ENCODE data around the gene ACO2.
"Not testable (repeated sequence)": the region's sequence is repeated elsewhere in the genome, so short reads cannot be mapped to it uniquely, and the experiment has no call there.

ACO2 gene

DNA sequence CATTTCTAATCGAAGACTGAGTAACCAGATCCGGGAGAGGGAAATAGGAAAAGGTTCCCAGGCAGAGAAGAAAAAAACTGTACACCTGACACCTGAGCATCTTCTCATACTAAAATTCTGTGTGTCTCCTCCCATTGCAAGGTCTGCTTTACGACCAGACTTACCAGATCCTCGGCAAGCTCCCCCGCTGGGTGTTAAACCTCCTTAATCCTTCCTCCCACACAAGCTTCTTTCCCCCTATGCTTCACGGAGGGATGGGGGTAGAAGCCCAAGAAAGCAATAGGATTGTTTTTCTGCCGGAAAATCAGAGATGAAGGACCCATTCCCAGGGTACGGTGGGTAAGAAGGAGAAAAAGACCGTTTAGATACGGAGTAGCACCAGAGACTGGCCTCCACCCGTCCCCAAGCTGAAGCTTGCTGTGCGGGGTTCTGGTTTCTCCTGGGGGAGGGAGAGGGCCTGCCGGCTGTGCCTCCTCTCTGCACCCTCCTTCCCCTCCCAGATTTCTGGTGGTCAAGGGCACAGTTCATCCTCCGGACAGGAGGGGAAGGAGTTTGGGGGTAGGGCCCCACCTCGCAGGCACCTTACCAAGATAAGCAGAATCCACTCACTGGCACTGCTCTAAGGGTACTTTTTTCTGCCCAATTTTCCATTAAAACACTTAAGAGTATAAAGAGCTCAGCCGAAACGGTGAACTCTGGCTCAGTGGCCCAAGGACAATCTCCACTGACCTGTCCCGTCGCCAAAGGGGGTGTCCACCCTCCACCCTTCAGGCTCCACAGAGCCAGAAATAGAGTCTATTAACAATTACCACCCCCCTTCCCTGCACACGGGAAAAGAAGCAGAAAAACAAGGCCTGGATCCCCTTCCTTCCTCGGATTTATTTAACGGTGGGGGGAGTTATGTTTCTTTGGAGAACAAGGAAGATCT is 23.5 kb upstream of the ACO2 start:
- Mint-ChIP-seq H3K27ac (peak overlapping the region; percentile 95), H3K4me1 (ENCODE audit: low read depth) (peaks cover 24% of the 10 kb centered on the region), H3K4me3 (peak overlapping the region; percentile 92), H3K36me3 (ENCODE audit: low read depth) (peaks cover 69% of the 10 kb centered on the region), H3K27me3 (no peaks in the 10 kb centered on the region), H3K9me3 (no peaks in the 10 kb centered on the region)
- peak; percentile 52 for DNase-seq

DNA sequence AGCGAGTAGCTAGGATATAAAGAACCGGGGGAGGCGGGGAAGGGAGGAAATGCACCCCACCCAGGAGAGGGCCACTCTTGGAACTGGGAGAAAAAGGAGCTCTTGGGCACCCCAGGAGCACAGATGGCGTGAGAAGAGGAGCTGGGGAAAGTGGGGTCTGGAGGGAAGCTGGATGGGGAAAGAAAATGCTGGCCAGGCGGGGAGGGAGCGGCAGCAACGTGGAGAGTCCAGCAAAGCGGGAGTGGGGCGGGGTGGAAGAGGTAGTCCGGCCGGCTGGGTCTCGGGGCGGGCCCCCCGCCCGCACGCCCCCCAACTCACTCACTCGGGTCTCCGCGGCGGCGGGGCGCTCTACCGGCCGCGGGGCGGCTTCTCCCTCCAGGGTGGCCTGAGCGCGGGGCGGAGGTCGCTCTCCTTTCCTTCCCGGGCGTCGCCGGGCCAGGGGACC is 22.8 kb upstream of the ACO2 start:
- Mint-ChIP-seq H3K4me1 (ENCODE audit: low read depth) (peaks cover 24% of the 10 kb centered on the region), H3K36me3 (ENCODE audit: low read depth) (peaks cover 62% of the 10 kb centered on the region), H3K27me3 (no peaks in the 10 kb centered on the region), H3K4me3 (peak overlapping the region; percentile 92), H3K9me3 (no peaks in the 10 kb centered on the region), H3K27ac (peak overlapping the region; percentile 95)
- DNase-seq = no peak

DNA sequence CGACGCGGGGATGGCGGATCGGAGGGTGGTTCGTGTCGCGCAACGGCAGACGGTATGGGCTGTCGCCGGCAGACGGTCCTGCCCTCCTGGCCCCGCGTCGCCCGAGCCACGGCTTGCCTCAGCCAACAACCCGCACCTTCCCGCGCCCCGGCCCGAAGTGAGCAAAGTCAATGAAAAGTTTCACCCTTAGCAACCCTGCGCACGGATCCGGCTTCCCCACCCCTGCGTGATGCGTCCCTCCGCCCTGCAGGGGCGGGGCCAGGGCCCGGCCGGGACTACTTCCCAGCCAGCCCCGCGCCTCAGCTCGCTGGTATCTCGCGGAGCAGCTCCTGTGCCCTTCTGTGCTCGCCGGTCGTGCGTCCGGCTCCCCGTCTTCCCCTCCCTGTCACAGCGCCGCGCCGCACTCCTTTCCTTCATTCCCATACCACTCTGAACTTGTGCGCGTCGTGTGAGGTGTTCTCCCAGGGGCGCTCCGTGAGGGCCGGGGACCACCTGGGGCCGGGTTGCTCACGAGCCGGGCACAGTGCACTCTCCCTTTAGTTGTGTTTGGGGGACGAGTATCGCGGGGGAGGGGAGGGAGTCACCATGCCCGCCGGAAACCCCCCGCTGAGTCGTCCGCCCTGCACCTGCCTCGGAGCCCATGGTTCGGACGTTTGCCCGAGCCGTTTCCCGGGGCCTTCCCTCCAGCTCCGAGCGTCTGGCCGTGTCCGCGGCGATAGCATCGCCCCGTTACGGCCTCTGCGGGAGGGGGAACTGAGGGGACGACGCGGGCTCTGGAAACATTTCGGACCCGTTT is 22.1 kb upstream of the ACO2 start, which contains the start of gene TOB2:
TSS of gene TOB2 (minus strand) at position 163 of the 796 bp plus-strand sequence. CDS start 9,456 bp downstream, outside the sequence.
- Mint-ChIP-seq H3K27me3 (no peaks in the 10 kb centered on the region), H3K9me3 (no peaks in the 10 kb centered on the region), H3K36me3 (ENCODE audit: low read depth) (peaks cover 58% of the 10 kb centered on the region), H3K4me3 (peak within 1 kb of the TSS; percentile 92), H3K27ac (peak within 1 kb of the TSS; percentile 95), H3K4me1 (ENCODE audit: low read depth) (peaks cover 23% of the 10 kb centered on the region)
- DNase-seq = peak; percentile 98

DNA sequence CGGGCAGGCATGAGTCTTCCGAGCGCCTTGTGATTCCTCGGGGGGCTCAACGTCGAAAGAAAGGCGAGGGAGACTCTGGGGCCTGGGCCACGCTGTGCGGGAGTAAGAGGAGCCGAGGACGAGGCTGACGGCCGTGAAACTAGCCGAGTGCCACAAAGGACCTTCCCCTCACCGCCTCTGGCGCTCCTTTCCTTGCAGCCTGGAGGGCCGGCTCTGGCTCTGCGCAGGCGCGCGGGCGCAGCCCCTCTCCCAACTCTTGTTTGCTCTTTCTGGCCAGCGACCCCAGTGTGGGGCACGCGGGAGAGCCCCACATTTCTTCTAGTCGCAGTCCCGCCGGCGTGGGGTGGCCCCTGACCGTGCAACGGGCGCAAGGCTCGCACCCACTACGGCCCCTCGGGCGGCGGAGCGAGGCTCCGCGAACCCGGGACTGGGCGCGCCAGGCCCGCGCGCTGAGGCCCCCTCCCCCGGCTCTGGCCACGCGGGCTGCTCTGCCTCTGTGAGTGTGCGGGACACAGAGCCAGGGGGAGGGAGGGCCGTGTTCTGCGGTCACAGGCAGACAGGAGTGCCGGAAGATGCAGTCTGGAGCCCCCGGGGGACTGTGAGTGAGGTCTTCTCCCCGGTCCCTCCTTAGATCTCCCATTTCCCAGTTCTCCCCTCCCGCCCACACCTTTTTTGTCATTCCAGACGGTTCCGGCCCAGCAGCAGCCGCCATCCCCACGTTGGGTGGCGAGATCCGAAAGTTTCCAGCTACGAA is 21.3 kb upstream of the ACO2 start:
- no peaks in the 10 kb centered on the region for H3K27me3 Mint-ChIP-seq
- peak overlapping the region; percentile 92 for H3K4me3 Mint-ChIP-seq
- peaks cover 56% of the 10 kb centered on the region for H3K36me3 Mint-ChIP-seq (ENCODE audit: low read depth)
- H3K4me1 Mint-ChIP-seq (ENCODE audit: low read depth) = peaks cover 20% of the 10 kb centered on the region
- DNase-seq = peak; percentile 83
- H3K9me3 Mint-ChIP-seq = no peaks in the 10 kb centered on the region
- peak overlapping the region; percentile 95 for H3K27ac Mint-ChIP-seq

DNA sequence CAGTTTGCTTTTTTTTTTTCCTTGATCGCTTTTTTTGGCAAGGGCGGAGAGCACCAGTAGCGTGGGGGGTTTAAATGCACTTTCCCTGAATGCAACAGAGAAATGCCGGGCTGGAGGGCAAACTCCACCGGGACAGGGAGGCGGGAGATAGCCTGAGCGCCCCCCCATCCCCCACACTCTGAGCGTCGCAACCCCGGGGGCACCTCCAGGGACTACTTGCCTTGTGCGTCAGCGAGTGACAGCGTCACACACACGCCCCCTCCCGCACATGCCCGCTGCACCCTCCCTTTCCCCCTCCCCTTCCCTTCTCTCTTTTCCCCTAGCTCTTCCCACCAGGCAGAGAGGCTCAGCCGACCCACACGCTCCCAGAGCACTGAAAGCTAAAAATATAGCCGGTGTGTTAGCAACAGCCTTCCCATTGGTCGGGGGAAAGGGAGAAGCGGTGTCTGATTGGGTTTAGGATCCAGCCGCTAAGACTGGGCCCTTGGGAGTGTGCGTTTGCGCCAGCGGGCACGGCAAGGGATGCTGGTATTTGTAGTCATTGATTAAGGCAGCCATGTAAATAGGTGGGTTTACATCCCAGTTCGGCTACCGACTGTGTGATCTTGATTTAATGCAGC is 20.6 kb upstream of the ACO2 start:
- Mint-ChIP-seq H3K27me3 (no peaks in the 10 kb centered on the region), H3K4me1 (ENCODE audit: low read depth) (peaks cover 15% of the 10 kb centered on the region), H3K27ac (peak overlapping the region; percentile 95), H3K36me3 (ENCODE audit: low read depth) (peaks cover 51% of the 10 kb centered on the region), H3K4me3 (peak overlapping the region; percentile 92), H3K9me3 (no peaks in the 10 kb centered on the region)
- peak; percentile 89 for DNase-seq

DNA sequence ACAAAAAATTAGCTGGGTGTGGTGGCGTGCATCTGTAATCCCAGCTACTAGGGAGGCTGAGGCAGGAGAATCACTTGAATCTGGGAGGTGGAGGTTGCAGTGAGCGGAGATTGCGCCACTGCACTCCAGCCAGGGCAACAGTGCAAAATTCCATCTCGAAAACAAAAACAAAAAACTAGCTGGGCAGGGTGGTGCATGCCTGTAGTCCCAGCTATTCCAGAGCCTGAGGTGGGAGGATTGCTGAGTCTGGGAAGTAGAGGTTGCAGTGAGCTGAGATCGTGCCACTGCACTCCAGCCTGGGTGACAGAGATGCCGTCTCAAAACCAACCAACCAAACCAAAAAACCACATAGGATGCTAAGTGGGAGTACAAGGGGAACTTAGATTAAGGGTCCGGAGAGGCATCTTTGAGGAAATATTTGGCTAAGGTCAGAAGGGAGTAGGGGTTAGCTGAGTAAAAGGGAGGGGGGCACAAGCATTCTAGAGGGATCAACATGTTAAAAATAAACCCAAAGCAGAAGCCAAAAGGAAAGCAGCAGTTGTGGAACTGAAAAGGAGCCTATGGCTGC is 10.7 kb upstream of the ACO2 start:
- Mint-ChIP-seq H3K27me3 (no peaks in the 10 kb centered on the region), H3K4me1 (ENCODE audit: low read depth) (peaks cover 12% of the 10 kb centered on the region), H3K36me3 (ENCODE audit: low read depth) (peaks cover 68% of the 10 kb centered on the region), H3K9me3 (no peaks in the 10 kb centered on the region), H3K27ac (peak overlapping the region; percentile 82), H3K4me3 (no peak overlapping the region)
- DNase-seq = no peak

DNA sequence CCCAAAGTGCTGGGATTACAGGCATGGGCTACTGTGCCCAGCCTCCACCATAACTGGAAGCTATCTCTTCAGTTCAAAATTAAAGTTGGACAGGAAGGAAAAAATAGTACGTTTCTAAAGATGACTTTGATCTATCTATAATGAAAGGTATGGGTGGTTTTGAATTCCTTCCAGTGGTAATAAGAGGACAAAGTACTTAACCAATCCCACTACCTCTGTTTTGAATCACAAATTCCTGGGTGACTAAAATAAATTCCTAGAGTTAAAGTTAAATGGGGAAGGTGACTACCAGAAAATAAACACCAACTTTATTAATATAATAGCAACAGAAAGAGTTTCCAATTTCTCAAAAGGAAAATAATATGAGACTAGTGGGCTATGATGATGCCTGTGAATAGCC is 9.5 kb upstream of the ACO2 start:
- H3K4me3 Mint-ChIP-seq = no peak overlapping the region
- no peaks in the 10 kb centered on the region for H3K27me3 Mint-ChIP-seq
- H3K36me3 Mint-ChIP-seq (ENCODE audit: low read depth) = peaks cover 74% of the 10 kb centered on the region
- H3K4me1 Mint-ChIP-seq (ENCODE audit: low read depth) = peaks cover 13% of the 10 kb centered on the region
- H3K9me3 Mint-ChIP-seq = no peaks in the 10 kb centered on the region
- no peak for DNase-seq
- peak overlapping the region; percentile 20 for H3K27ac Mint-ChIP-seq

DNA sequence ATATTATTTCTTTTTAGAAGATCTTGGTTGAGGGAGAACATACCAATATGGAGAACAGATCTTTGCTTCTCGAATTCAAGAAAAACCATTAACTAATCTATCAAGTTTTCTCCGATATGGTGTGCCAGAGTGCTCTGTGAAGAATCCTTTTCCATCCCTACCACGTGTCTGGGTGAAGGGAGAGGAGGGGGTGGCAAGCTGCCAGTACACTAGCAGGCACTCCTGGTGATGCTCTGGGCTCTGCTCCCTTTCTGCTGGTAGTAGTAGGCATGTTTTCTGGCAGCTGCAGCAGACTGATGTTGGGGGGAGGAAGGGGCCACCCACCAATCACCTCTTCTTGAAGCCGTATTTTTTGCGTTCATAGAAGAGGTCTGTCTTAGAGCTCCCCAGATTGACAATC is 8.8 kb upstream of the ACO2 start:
- not testable (repeated sequence) for H3K4me3 Mint-ChIP-seq, DNase-seq, H3K9me3 Mint-ChIP-seq, H3K27me3 Mint-ChIP-seq
- Mint-ChIP-seq H3K4me1 (ENCODE audit: low read depth) (peaks cover 18% of the 10 kb centered on the region), H3K36me3 (ENCODE audit: low read depth) (peaks cover 81% of the 10 kb centered on the region), H3K27ac (peak overlapping the region; percentile 38)

DNA sequence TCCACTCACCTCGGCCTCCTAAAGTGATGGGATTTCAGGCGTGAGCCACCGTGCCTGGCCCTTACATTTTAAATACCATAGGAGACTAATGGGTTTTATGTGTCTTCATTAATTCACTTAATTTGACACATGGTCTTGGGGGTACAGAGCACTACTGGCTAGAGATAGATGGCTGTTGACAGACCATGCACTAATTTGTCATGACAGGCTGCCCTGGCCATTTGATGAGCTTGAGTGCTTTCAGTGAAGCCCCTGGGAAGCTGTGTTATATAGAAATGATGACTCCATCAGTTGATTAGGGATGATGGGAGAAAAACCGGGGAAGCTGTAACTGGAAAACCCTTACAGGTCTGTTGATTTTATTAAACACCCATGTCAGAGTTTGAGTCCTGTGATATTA is 7.0 kb upstream of the ACO2 start:
- Mint-ChIP-seq H3K27me3 (no peaks in the 10 kb centered on the region), H3K36me3 (ENCODE audit: low read depth) (peaks cover 89% of the 10 kb centered on the region), H3K27ac (no peak overlapping the region), H3K4me3 (no peak overlapping the region), H3K4me1 (ENCODE audit: low read depth) (peaks cover 29% of the 10 kb centered on the region), H3K9me3 (no peaks in the 10 kb centered on the region)
- no peak for DNase-seq

DNA sequence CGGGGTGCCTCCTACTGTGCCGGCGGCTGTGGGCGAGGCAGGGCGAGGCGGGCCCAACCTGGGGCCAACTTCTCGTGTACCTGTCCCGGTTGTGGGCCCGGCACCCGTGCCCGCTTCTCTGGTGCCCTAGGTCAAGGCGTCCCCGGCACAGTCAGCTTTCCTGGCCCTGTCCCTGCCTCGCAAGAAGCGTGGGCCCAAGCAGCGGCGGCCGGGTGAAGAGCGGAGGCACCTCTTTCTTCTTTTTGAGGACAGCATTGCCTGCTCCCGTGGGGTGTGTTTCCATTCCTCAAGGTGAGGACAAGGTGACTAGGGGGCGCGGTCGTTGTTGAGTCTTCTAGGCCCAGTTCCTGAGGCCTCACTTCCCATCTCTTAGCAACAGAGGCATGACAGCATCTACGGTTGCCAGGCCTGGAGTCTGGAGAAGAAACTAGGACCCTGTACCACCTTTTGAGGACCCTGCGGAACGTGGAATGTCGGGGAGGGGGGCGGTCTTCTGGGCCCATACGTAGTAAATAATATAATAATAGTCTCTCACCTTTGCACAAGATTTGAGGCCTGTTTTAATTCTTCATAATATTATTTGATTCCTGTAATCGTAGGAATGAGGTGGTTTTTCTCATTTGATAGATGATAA is 418 bp downstream of the ACO2 start:
- Mint-ChIP-seq H3K36me3 (ENCODE audit: low read depth) (peaks cover 87% of the 10 kb centered on the region), H3K4me3 (peak overlapping the region; percentile 97), H3K9me3 (no peaks in the 10 kb centered on the region), H3K27me3 (no peaks in the 10 kb centered on the region), H3K27ac (peak overlapping the region; percentile 100), H3K4me1 (ENCODE audit: low read depth) (peaks cover 69% of the 10 kb centered on the region)
- DNase-seq = no peak

DNA sequence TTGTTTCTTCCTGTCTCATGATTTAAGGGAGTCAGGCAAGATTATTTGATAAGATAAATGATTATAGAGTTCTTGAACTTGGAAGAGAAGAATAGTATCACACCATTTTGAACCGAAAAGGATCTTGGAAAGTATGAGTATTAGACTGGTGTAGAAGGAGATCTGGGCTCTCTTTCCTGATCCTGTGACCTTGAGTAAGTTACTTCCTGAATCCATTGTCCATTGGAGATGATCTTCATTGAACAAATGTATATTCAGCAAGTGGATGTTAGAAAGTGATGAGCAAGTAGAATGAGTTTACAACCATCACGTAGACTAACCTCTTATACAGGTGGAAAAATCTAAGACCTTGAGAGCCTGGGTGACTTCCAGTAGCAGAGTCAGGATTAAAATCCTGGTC is 2.0 kb downstream of the ACO2 start:
- no peak for DNase-seq
- H3K27ac Mint-ChIP-seq = peak overlapping the region; percentile 87
- no peaks in the 10 kb centered on the region for H3K27me3 Mint-ChIP-seq
- no peaks in the 10 kb centered on the region for H3K9me3 Mint-ChIP-seq
- H3K4me1 Mint-ChIP-seq (ENCODE audit: low read depth) = peaks cover 62% of the 10 kb centered on the region
- peaks cover 77% of the 10 kb centered on the region for H3K36me3 Mint-ChIP-seq (ENCODE audit: low read depth)
- H3K4me3 Mint-ChIP-seq = peak overlapping the region; percentile 97

DNA sequence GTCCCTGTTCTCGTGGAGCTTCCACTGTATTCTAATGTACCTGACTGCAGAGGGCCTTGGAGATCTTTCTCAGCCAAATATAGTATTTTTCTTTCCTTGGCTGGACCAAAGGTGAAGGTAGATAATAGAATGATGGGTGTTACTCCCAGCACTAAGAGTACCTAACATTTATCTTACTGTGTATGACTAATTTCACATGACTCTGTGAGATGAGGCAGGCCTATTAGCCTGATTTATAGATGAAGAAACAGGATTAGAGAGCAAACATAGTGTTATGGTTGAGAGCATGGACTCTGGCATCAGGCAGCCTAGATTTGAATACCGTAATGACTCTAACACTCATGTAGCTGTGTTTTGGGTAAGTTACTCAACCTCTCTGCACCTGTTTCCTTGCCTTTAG is 2.7 kb downstream of the ACO2 start:
- Mint-ChIP-seq H3K4me1 (ENCODE audit: low read depth) (peaks cover 56% of the 10 kb centered on the region), H3K9me3 (no peaks in the 10 kb centered on the region), H3K27ac (peak overlapping the region; percentile 87), H3K36me3 (ENCODE audit: low read depth) (peaks cover 74% of the 10 kb centered on the region), H3K4me3 (no peak overlapping the region), H3K27me3 (no peaks in the 10 kb centered on the region)
- DNase-seq = no peak

DNA sequence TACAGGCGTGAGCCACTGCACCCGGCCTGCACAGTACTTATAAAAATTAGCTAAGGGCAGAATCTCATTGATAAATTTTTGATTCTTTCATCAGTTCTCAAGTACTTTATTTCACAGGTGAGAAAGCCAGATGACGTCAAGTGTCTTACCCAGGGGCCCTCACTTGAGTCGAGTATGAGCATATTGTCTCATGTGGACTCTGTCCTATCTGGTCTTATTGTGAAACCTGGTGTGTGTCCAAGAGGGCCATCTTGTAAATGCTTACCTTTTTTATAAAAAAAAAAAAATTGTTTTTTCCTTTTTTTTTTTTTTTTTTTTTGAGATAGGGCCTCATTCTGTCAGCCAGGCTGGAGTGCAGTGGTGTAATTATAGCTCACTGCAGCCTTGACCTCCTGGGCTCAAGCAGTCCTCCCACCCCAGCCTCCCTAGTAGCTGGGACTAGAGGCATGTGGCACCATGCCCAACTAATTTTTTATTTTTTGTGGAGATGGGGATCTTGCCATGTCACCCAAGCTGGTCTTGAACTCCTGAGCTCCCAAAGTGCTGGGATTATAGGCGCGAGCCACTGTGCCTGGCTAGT is 6.0 kb downstream of the ACO2 start:
- peaks cover 66% of the 10 kb centered on the region for H3K36me3 Mint-ChIP-seq (ENCODE audit: low read depth)
- no peak for DNase-seq
- H3K4me3 Mint-ChIP-seq = no peak overlapping the region
- no peaks in the 10 kb centered on the region for H3K9me3 Mint-ChIP-seq
- peaks cover 56% of the 10 kb centered on the region for H3K4me1 Mint-ChIP-seq (ENCODE audit: low read depth)
- peak overlapping the region; percentile 22 for H3K27ac Mint-ChIP-seq
- H3K27me3 Mint-ChIP-seq = no peaks in the 10 kb centered on the region
